Neural cell (in vitro differentiated cells): ENCODE measurements around the gene FHL3. TPM values are rescaled to one million over a fixed set of nuclear protein-coding genes. Genes with fewer than 3 reads are reported as not detected.

ENCODE experiments used
- polyA plus RNA-seq: library from polyadenylated mRNA; depleted of rRNA; stranded (reverse); fragments of >200 nt; gene quantifications from 2 replicates; pipeline ENCODE4 v1.2.3, GENCODE V29; 2014
- small RNA-seq, 3 experiments: library from RNA; depleted of rRNA; stranded (forward); fragments of <200 nt; gene quantifications; one replicate each; pipeline ENCODE3, GENCODE V24; 2012

The FHL3 gene
- polyA plus RNA-seq, 1 donor from 2014 or later = 3.5 TPM

Small RNA genes within 50 kb of the gene (small RNA-seq; reads per million reads assigned to genes)
- gene RF00017 (0 reads per million in 3 experiments), gene RNU6-510P (0 to 0.16 (median 0) reads per million in 3 experiments)

Other genes with a start within 250 kb of the FHL3 start
- gene EPHA10, start 240.4 kb downstream of the FHL3 start, polyA plus RNA-seq = 34.7 and 39.4 TPM in 2 replicates
- 37.0 and 46.7 TPM in 2 replicates for gene MANEAL, start 211.7 kb downstream of the FHL3 start, polyA plus RNA-seq
- gene C1orf122, start 197.7 kb downstream of the FHL3 start, polyA plus RNA-seq = 133 and 143 TPM in 2 replicates
- 27.6 and 34.1 TPM in 2 replicates for gene YRDC, start 197.3 kb downstream of the FHL3 start, polyA plus RNA-seq
- 3.7 and 3.8 TPM in 2 replicates for gene MTF1, start 145.9 kb downstream of the FHL3 start, polyA plus RNA-seq
- gene INPP5B, start 58.5 kb downstream of the FHL3 start, polyA plus RNA-seq = 13.4 and 13.8 TPM in 2 replicates
- gene SF3A3, start 15.5 kb downstream of the FHL3 start, polyA plus RNA-seq = 104 and 123 TPM in 2 replicates
- gene UTP11, start 7.2 kb upstream of the FHL3 start, polyA plus RNA-seq = 86.4 and 144 TPM in 2 replicates
- gene POU3F1, start 41.3 kb upstream of the FHL3 start, polyA plus RNA-seq = 2.6 and 3.1 TPM in 2 replicates